HG03342 (cell line): Measurements from ENCODE around the gene SPRED2.

Experiments used
- ATAC-seq: cut with Tn5 transposase; IDR thresholded peaks from one replicate; pipeline ENCODE4 v1.9.1; 2021; ENCODE audit warnings: mild to moderate bottlenecking, moderate library complexity; ENCODE audit not compliant: unreplicated experiment

Gene SPRED2

GRCh38 chr2:65388596-65389390, 43.6 kb downstream of the SPRED2 start:
- ATAC-seq, result no peak

- ATAC-seq, result peak; percentile 51
These were observed 44.3 kb downstream of the SPRED2 start for GRCh38 chr2:65388051-65388531.

- no peak for ATAC-seq
These were observed 45.4 kb downstream of the SPRED2 start for GRCh38 chr2:65386989-65387388.

GRCh38 chr2:65386344-65386743, 46.1 kb downstream of the SPRED2 start:
- no peak for ATAC-seq

- no peak for ATAC-seq
These were observed 48.6 kb downstream of the SPRED2 start for GRCh38 chr2:65383541-65384488.

GRCh38 chr2:65382776-65383357, 49.5 kb downstream of the SPRED2 start:
- peak; percentile 73 for ATAC-seq

GRCh38 chr2:65382323-65382722, 50.1 kb downstream of the SPRED2 start:
- ATAC-seq, result no peak

- ATAC-seq, result no peak
These were observed 50.8 kb downstream of the SPRED2 start for GRCh38 chr2:65381607-65382051.

GRCh38 chr2:65380255-65380654, 52.1 kb downstream of the SPRED2 start:
- ATAC-seq, result no peak

- no peak for ATAC-seq
These were observed 52.7 kb downstream of the SPRED2 start for GRCh38 chr2:65379721-65380171.

- ATAC-seq, result no peak
These were observed 53.2 kb downstream of the SPRED2 start for GRCh38 chr2:65379223-65379622.

GRCh38 chr2:65378290-65378689, 54.1 kb downstream of the SPRED2 start:
- no peak for ATAC-seq

GRCh38 chr2:65377556-65378192, 54.7 kb downstream of the SPRED2 start:
- no peak for ATAC-seq

- no peak for ATAC-seq
These were observed 56.7 kb downstream of the SPRED2 start for GRCh38 chr2:65375723-65376122.

- ATAC-seq, result no peak
These were observed 57.4 kb downstream of the SPRED2 start for GRCh38 chr2:65374999-65375398.

GRCh38 chr2:65374575-65374974, 57.8 kb downstream of the SPRED2 start:
- ATAC-seq, result no peak

GRCh38 chr2:65373365-65373918, 59.0 kb downstream of the SPRED2 start:
- ATAC-seq, result no peak

GRCh38 chr2:65372619-65373018, 59.8 kb downstream of the SPRED2 start:
- no peak for ATAC-seq

- ATAC-seq, result no peak
These were observed 61.3 kb downstream of the SPRED2 start for GRCh38 chr2:65371074-65371434.

GRCh38 chr2:65370387-65371073, 61.9 kb downstream of the SPRED2 start:
- no peak for ATAC-seq
